GM19467 (cell line): Measurements from ENCODE around the gene XAGE5.
"Not testable (repeated sequence)": the region's sequence is repeated elsewhere in the genome, so short reads cannot be mapped to it uniquely, and the experiment has no call there.

Experiments used
- ATAC-seq: cut with Tn5 transposase; IDR thresholded peaks from one replicate; pipeline ENCODE4 v1.9.1; 2021; ENCODE audit warnings: mild to moderate bottlenecking, moderate library complexity; ENCODE audit not compliant: unreplicated experiment

The XAGE5 gene, protein sequence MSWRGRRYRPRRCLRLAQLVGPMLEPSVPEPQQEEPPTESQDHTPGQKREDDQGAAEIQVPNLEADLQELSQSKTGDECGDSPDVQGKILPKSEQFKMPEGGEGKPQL

DNA sequence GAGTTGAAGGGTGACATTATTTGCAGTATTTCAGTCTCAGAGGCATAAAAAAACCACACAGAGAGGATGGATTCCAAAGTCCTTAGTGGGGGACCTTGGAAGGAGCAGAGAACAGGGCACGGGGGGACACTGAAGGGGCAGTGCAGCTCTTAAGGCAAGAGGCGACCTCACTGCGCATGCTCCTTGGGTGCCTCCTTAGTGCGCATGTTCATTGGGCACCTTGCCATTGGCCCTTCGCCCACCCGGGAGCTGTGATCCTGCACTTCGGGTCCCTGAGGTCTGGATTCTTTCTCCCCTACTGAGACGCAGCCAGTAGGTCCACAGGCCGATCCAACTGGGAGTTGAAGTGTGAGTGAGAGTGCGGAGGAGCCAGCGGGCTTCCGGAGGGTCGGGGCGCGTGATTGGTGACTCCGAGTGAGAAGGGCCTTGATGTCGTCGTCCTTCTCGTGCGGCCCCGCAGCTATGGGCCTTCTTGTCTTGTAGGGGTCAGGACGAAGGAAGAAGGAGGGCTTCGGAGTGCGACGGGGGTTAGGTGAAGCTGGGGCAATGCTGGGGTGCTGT, at the start of gene XAGE5:
TSS of gene XAGE5 (plus strand) at position 223 of the 561 bp plus-strand sequence. CDS start 1,280 bp downstream, outside the sequence.
- ATAC-seq = no peak

DNA sequence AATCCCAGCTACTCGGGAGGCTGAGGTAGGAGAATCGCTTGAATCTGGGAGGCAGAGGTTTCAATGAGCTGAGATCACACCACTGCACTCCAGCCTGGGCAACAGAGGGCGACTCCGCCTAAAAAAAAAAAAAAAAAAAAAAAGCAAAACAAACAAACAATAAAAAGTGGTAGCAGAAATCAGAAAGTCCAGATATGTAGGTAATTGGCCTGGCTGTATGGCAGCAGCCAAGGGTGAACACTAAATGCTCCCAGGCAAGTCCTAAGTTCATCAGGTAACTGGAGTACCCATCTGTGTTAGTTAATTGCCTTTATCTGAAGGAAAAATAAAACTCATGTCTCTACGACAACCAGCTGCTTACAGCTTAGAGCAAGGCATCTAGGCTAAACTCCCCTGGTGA, 45.1 kb upstream of the XAGE5 start:
- ATAC-seq = not testable (repeated sequence)

DNA sequence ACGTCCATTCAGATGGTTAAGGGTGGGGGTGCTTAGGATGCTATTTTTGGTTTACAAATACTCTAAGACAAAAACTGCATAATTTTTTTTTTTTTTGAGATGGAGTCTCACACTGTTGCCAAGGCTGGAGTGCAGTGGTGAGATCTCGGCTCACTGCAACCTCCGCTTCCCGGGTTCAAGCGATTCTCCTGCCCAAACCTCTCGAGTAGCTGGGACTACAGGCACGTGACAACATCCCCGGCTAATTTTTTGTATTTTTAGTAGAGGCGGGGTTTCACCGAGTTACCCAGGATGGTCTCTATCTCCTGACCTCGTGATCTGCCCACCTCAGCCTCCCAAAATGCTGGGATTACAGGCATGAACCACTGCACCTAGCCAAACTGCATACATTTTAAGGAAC, 37.6 kb upstream of the XAGE5 start:
- not testable (repeated sequence) for ATAC-seq

DNA sequence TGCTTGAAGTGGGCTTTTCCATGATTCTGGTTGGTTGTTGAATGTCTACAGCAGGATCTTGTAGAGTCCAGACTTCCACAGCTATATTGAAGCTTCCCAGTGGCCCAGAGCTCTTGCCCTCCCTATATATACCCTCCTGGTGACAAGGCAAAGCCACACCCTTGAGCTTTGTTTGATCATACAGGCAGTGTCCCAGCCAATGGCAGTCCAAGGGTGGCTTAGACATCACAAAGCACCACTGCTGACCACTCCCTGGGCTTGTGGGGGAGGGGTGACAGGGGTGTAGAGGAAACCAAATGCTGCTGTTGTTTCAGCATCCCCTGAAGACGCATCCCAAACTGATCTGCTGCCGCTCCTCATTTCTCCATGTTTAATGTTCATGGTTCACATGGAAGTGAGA, 13.8 kb upstream of the XAGE5 start, which contains the start of gene SPANXN5:
TSS of gene SPANXN5 (minus strand) at position 101 of the 400 bp plus-strand sequence. CDS start at position 22, 79 bp downstream.
- not testable (repeated sequence) for ATAC-seq

DNA sequence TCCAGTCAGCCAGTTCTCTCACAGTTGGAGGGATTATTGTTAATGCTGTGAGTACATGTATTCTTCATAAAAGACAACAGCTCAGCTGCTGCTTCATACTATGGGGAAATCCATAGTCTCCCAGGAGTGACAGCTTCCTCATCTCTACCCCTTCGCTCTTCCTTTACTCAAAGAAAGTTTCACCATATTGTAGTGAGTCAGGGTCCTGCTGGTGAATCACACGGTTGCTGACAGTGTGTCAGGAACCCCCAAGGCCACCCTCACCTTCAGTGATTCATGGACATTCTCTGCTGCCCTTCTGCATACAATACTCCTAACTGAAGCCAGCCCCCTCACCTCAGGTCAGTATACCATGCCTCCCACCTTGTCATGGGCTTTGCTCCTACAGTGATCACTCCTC, 6.2 kb upstream of the XAGE5 start:
- ATAC-seq = not testable (repeated sequence)

DNA sequence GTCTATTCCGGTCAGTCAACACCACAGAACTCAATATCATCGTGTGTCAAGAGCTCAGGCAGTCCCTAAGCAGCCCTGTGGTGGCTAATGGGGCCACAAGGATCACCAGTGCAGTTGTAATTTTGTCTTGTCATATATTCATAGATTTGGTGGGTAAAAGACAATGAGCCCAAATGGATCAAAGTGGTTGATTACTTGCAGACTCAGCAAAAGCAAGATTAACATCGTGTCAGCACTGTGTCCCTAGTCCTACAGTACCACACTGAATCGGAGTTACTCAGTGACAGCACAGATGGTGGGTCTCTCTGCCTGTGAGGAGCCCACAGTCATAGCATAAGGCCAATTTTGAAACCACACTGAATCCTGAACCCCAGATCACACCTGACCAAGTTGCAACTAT, 8.7 kb downstream of the XAGE5 start:
- no peak for ATAC-seq

DNA sequence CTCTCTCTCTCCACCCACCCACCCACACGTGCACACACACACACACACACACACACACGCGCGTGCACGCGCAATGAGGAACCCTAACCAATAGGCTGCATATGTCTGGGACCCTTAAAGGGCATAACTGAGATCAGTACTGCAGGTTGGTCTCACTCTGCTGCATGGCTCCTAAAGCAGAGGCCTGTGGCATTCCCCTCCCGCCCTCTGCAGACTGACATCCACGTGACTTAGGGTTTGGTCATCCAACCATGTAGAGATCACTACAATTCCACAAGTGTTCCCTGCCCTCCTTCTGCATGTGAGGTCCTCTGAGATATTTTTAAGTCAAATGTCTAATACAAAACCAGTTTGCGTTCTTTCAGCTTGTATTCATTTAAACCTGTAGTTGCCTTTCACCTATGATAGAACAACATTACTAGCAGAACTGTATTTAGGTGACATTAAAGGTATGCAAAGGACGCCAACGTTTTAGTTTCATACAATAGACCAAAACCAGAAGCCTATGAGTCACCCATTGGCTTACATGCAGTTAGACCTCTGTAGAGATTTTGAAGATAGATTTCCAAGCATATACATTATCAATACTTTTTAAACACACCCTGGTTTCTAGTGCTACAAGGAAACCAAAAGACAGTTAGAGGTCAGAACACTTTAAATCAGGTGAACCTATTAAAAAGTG, 10.1 kb downstream of the XAGE5 start:
- no peak for ATAC-seq

DNA sequence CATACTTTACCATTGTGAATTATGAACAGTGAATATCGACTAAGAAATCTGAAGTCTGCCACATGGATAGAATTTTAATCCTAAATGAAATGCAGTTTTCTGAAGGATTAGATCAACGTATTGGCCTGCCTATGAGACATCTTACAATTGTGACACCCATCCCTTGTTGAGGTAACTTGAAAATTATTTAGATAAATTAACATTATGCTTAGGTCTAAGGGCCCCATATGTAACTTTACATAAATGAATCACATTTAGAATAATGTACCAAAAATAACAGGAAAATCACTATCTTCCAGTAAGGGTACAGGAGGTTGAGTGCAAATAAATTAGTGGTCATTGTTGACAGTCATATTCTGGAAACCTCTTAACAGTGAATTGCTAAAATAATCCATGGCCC, 13.5 kb downstream of the XAGE5 start:
- ATAC-seq = no peak

DNA sequence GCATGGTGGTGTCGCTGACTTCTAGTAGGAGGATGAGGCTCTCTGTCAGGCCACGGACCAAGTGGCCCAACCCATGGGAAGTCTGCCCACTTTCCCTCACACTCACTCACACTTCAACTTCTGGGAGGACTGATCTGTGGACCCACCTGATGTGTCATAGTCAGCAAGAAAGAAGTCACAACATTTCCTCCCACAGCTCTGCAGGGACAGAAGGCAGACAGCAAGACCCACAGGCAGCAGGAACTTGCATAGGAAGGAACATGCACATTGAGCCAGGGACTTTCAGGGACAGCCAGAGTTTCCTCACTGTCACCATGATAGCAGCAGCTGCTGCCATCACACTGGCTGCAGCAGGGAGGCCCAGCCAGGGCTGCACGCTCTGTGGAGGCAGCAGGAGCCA, 19.5 kb downstream of the XAGE5 start:
- ATAC-seq = no peak

DNA sequence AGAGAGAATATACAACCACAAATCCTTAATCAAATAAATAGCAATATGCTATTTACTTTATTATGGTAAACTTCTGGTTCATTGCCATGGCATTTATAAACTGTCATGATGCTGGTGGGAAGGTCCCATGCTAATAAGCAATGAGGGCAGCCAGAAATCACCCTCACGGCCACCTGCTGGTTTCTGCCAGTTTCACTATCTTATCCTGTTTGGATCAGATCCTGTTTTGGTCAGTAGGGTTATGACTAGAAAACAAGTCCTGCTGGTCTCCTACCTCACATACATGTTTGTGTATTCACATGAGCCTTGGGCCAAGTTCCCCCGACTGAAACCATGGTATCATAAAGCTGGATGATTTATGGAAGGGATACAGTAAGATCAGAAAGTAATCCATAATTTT, 28.1 kb downstream of the XAGE5 start:
- ATAC-seq = no peak

DNA sequence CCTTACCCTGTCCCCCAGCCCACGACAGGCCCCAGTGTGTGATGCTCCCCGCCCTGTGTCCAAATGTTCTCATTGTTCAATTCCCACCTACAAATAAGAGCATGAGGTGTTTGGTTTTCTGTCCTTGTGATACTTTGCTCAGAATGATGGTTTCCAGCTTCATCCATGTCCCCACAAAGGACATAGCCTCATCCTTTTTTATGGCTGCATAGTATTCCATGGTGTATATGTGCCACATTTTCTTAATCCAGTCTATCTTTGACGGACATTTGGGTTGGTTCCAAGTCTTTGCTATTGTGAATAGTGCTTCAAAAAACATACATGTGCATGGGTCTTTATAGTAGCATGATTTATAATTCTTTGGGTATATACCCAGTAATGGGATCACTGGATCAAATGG, 32.5 kb downstream of the XAGE5 start:
- ATAC-seq = not testable (repeated sequence)

DNA sequence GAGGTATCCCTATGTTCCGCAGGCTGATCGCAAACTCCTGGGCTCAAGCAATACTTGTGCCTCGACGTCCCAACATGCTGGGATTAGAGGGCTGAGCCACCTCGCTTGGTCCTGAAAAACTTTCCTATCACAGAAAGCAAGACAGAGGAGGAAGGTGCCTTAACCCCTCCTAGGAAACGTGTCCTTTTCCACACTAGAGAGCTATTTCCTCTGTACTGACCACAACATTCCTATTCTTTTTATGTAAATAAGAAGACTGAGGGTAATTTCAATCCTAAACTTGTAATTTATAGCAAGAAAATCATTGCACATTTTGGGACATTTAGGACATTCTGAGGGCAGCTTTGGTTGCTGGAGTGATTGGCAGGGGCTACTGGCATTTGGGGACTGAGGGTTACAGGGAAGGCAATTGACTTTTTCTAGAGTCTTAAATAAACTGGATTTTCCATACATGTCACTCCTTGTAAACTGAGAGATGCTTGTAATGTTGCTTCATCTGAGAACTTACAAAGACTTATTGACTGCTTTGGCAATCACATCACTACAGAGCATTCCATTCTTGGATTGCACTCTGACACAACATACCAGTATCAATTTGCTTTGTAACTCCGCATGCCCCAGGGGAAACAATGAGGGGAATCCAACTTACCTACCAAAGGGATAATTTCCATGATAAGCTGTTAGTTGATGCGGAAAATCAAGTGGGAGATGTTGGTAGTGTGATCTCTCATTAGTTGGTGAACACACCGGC, 41.2 kb downstream of the XAGE5 start:
- ATAC-seq = no peak

DNA sequence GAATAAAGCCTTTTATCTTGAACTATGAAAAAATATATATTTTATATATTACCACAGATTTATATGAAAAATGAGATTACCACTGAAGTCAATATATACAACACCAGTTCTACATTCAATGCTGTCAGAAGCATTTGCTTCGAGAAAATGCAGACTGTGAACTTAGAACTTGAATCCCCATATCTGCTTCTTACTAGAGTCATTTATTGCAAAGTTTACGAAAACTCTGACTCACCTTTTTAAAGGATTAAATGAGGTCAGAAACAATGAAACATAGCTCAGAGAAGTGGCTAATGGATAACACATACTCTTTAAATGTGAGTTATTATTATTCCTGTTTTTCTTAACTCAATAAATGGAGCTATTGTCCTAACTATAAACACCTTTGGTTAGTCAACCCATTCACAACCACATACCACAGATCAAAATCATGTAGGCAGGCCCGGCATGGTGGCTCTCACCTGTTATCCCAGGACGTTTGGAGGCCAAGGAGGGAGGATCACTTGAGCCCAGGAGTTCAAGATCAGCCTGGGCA, 46.0 kb downstream of the XAGE5 start:
- not testable (repeated sequence) for ATAC-seq

DNA sequence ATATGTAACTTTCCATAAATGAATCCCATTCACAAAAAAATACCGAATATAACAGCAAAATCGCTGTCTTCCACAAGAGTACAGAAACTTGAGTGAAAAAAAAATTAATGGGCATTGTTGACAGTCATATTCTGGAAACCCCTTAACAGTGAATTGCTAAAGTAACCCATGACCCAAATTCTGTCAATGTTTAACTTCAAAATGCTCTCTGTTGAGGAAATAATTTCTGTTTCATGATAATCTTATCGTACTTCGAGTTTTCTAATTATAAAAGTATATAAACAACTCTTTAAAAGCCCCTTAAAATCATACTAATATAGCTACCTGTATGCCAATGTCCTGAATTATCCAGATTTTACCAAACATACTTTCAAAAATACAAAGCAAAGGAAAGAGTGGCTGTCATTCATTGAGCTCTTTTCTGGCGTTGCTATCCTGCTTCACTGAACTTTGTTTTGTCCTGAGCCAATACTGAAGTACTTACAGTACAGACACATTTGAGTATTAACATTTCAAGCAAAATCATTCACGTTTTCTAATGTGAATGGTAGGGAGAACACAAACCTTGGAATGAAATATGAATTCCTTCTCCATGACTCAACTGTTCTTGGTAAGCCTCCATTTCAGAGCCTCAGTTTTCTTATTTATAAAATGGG, 54.4 kb downstream of the XAGE5 start:
- no peak for ATAC-seq
